Memory B cell (primary cell): ENCODE measurements around the gene HLF.

Experiments
- ATAC-seq: fragments of 150-1000 bp; cut with Tn5 transposase; 2 replicates; pipeline ENCODE4 v1.10.0; 2021; ENCODE audit warnings: low read depth, mild to moderate bottlenecking, moderate library complexity
- DNase-seq, 2 donors: peaks; one replicate each; pipeline ENCODE4 v3.0.0; 2022; ENCODE audit warnings: low spot score in 2 of 2
- H3K27ac Mint-ChIP-seq: one replicate; pipeline ENCODE4 v1.8.0; 2022; ENCODE audit warnings: mild to moderate bottlenecking, moderate library complexity, mixed read lengths
- H3K27me3 Mint-ChIP-seq: one replicate; pipeline ENCODE4 v1.8.0; 2022; ENCODE audit warnings: mixed read lengths
- H3K36me3 Mint-ChIP-seq: one replicate; pipeline ENCODE4 v1.8.0; 2022; ENCODE audit warnings: mild to moderate bottlenecking, mixed read lengths
- H3K4me1 Mint-ChIP-seq: one replicate; pipeline ENCODE4 v1.8.0; 2022; ENCODE audit warnings: mixed read lengths
- H3K4me3 Mint-ChIP-seq: one replicate; pipeline ENCODE4 v1.8.0; 2022; ENCODE audit warnings: mild to moderate bottlenecking, moderate library complexity, mixed read lengths
- H3K9me3 Mint-ChIP-seq: one replicate; pipeline ENCODE4 v1.8.0; 2022; ENCODE audit warnings: mixed read lengths

The HLF gene

GRCh38 chr17:55311767-55312375 is 47.1 kb downstream of the HLF start:
- no peaks in the 10 kb centered on the region for H3K36me3 Mint-ChIP-seq
- no peak for DNase-seq
- ATAC-seq, result no peak
- no peak overlapping the region for H3K4me3 Mint-ChIP-seq
- no peak overlapping the region for H3K27ac Mint-ChIP-seq
- H3K4me1 Mint-ChIP-seq, result no peaks in the 10 kb centered on the region
- H3K27me3 Mint-ChIP-seq, result peaks cover 17% of the 10 kb centered on the region
- no peaks in the 10 kb centered on the region for H3K9me3 Mint-ChIP-seq

GRCh38 chr17:55312852-55313251 is 48.1 kb downstream of the HLF start:
- Mint-ChIP-seq H3K36me3 (no peaks in the 10 kb centered on the region), H3K4me3 (no peak overlapping the region), H3K27ac (no peak overlapping the region), H3K27me3 (peaks cover 16% of the 10 kb centered on the region), H3K4me1 (no peaks in the 10 kb centered on the region), H3K9me3 (no peaks in the 10 kb centered on the region)
- ATAC-seq (no peak), DNase-seq (no peak)

GRCh38 chr17:55314061-55314783 is 49.5 kb downstream of the HLF start:
- no peaks in the 10 kb centered on the region for H3K36me3 Mint-ChIP-seq
- no peaks in the 10 kb centered on the region for H3K9me3 Mint-ChIP-seq
- H3K27ac Mint-ChIP-seq, result no peak overlapping the region
- ATAC-seq, result no peak
- H3K4me1 Mint-ChIP-seq, result no peaks in the 10 kb centered on the region
- no peak overlapping the region for H3K4me3 Mint-ChIP-seq
- no peak for DNase-seq
- H3K27me3 Mint-ChIP-seq, result peaks cover 17% of the 10 kb centered on the region

- H3K27ac Mint-ChIP-seq, result no peak overlapping the region
- H3K36me3 Mint-ChIP-seq, result no peaks in the 10 kb centered on the region
- H3K9me3 Mint-ChIP-seq, result no peaks in the 10 kb centered on the region
- no peak overlapping the region for H3K4me3 Mint-ChIP-seq
- peaks cover 15% of the 10 kb centered on the region for H3K27me3 Mint-ChIP-seq
- no peak for DNase-seq
- no peak for ATAC-seq
- H3K4me1 Mint-ChIP-seq, result no peaks in the 10 kb centered on the region
Measured at GRCh38 chr17:55314784-55315491, 50.2 kb downstream of the HLF start.

DNA sequence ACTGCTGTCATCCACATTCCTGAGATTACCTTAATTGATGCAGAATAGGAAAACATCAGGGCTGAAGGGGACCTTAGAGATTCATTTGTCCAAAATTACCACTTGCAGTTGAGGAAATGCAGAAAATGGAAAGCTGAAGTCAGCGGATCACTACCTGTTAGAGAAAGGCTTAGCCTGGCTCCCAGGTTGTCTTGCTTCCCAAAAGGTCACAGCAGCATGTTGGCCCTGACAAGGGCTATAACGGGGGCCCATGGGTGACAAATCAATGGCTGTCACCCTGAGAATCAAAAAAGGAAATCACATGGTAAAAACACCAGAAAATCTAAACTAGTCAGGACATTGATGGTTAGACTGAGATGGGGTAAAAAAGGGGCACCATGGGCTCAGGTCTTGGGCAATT is 51.7 kb downstream of the HLF start:
- ATAC-seq (no peak), DNase-seq (no peak)
- Mint-ChIP-seq H3K27ac (no peak overlapping the region), H3K36me3 (no peaks in the 10 kb centered on the region), H3K9me3 (no peaks in the 10 kb centered on the region), H3K27me3 (peaks cover 15% of the 10 kb centered on the region), H3K4me3 (no peak overlapping the region), H3K4me1 (no peaks in the 10 kb centered on the region)

DNA sequence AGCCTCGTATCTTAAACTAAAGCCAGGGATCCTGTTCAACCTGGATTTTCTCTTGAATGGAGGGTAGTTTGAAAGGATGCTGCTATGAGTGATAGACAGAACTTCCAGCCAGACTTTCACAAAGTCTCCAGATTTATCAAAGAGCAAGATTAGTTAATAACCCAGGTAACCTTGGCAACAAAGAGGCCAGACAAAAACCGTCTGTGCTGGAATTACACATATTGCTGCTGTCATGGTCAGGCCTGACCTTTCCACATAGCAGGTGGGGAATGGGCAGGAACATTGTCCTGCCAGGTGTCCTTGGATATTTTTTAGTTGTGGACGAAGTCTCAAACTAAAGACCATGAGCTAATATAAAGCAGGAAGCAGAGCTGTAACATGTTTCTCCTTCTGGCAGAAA is 52.5 kb downstream of the HLF start:
- Mint-ChIP-seq H3K9me3 (no peaks in the 10 kb centered on the region), H3K4me3 (no peak overlapping the region), H3K4me1 (no peaks in the 10 kb centered on the region), H3K27ac (no peak overlapping the region), H3K36me3 (no peaks in the 10 kb centered on the region), H3K27me3 (peaks cover 15% of the 10 kb centered on the region)
- ATAC-seq, result no peak
- no peak for DNase-seq

GRCh38 chr17:55318081-55318480 is 53.3 kb downstream of the HLF start:
- no peaks in the 10 kb centered on the region for H3K4me1 Mint-ChIP-seq
- peaks cover 13% of the 10 kb centered on the region for H3K27me3 Mint-ChIP-seq
- ATAC-seq (no peak), DNase-seq (no peak)
- no peak overlapping the region for H3K4me3 Mint-ChIP-seq
- H3K9me3 Mint-ChIP-seq, result no peaks in the 10 kb centered on the region
- H3K27ac Mint-ChIP-seq, result no peak overlapping the region
- H3K36me3 Mint-ChIP-seq, result no peaks in the 10 kb centered on the region

DNA sequence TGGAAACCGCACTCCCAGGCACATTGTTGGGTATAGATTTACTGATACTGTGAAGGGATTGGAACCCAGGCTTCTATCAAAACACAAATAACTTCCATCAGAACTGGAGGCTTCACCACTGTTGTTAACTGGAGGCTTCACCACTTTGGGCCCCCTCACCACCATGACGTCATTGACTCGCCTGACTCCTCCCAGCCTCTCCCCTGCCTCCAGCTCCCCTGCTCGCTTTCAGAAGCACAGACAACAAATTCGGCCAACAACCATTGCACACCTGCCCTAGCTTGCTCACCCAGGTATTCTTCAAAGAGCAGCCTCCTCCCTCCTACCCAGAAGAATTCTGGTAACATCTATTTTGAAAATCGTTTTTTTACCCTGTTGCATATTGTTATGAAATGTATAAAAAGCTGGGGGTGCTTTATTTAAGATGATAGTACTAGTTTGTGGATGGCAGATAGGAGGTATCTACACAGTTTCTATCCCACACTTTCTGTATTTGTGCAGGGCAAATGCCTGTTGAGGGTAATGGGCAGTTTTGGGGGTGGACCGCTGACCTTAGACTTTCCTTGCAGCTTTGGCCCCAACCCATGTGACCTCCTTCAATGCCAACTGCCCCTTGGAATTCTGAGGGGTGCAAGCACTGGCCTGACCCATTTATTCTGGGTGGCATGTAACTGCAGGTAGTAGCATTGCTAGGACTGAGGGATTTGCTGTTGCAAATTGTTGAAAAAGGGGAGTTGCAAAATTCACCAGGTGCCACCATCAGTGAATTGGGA is 54.1 kb downstream of the HLF start:
- Mint-ChIP-seq H3K27me3 (peaks cover 12% of the 10 kb centered on the region), H3K9me3 (no peaks in the 10 kb centered on the region), H3K36me3 (no peaks in the 10 kb centered on the region), H3K4me1 (no peaks in the 10 kb centered on the region), H3K4me3 (no peak overlapping the region), H3K27ac (no peak overlapping the region)
- DNase-seq (no peak), ATAC-seq (no peak)

DNA sequence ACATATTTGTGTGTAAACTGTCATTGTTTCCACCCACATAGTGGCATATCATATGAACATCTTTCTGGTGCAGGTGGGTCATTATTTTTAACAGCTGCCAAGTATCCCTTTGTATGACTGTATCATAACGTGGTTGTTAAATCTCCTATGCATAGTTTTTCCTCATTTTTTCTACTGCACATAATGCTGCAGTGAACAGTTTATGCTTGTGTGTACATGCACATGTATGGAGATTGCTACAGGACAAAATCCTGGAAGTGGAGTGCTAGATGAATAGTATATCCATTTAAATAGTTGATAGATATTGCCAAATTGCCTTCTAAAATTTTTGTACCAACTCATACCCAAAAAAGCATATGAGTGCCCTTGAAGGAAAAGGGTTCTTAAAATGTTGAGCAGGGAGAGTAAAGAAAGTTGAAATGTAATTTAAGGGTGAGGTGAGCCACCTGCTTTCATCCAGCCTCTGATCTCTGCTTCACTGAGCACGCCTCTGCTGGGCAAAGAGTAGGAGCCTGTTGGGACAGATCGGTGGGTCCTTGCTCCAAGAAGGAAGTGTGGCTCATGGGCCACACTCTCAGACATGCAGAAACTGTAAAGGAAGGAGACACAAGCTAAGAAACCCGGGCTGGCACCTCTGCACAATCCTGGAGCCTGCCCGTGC is 55.3 kb downstream of the HLF start:
- H3K4me1 Mint-ChIP-seq, result no peaks in the 10 kb centered on the region
- no peak for ATAC-seq
- no peaks in the 10 kb centered on the region for H3K9me3 Mint-ChIP-seq
- no peak overlapping the region for H3K4me3 Mint-ChIP-seq
- H3K27ac Mint-ChIP-seq, result no peak overlapping the region
- no peaks in the 10 kb centered on the region for H3K36me3 Mint-ChIP-seq
- no peak for DNase-seq
- H3K27me3 Mint-ChIP-seq, result peaks cover 7% of the 10 kb centered on the region

GRCh38 chr17:55320594-55321426 is 56.0 kb downstream of the HLF start:
- no peaks in the 10 kb centered on the region for H3K36me3 Mint-ChIP-seq
- ATAC-seq (no peak), DNase-seq (no peak)
- no peaks in the 10 kb centered on the region for H3K4me1 Mint-ChIP-seq
- H3K27me3 Mint-ChIP-seq, result peaks cover 7% of the 10 kb centered on the region
- no peaks in the 10 kb centered on the region for H3K9me3 Mint-ChIP-seq
- H3K27ac Mint-ChIP-seq, result no peak overlapping the region
- no peak overlapping the region for H3K4me3 Mint-ChIP-seq

DNA sequence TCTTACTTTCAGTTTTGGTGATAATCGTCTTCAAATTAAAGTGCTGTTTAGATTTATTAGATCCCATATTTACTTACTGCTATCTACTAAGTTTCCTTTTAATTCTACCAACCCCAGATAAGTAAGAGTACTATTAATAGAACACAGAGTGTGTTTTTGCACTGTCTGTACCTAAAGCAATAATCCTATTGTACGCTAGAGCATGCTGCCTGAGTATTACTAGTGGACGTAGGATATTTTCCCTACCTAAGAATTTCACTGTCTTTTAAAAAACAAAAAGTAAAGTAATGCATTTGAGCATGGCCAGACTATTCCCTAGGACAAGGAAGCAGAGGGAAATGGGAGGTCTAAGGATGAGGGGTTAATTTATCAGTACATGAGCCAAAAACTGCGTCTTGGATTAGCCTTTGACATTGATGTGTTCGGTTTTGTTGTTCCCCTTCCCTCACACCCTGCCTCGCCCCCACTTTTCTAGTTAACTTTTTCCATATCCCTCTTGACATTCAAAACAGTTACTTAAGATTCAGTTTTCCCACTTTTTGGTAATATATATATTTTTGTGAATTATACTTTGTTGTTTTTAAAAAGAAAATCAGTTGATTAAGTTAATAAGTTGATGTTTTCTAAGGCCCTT is 56.8 kb downstream of the HLF start:
- Mint-ChIP-seq H3K4me1 (no peaks in the 10 kb centered on the region), H3K27ac (no peak overlapping the region), H3K9me3 (no peaks in the 10 kb centered on the region), H3K36me3 (no peaks in the 10 kb centered on the region), H3K4me3 (no peak overlapping the region), H3K27me3 (peaks cover 7% of the 10 kb centered on the region)
- ATAC-seq (no peak), DNase-seq (no peak)

GRCh38 chr17:55322453-55322985 is 57.8 kb downstream of the HLF start:
- H3K36me3 Mint-ChIP-seq, result no peaks in the 10 kb centered on the region
- no peaks in the 10 kb centered on the region for H3K9me3 Mint-ChIP-seq
- peaks cover 7% of the 10 kb centered on the region for H3K27me3 Mint-ChIP-seq
- no peak for ATAC-seq
- H3K4me1 Mint-ChIP-seq, result no peaks in the 10 kb centered on the region
- DNase-seq, result no peak
- no peak overlapping the region for H3K27ac Mint-ChIP-seq
- H3K4me3 Mint-ChIP-seq, result no peak overlapping the region
